Activated gamma-delta T cell treated with Interleukin-2 at 50 U/mL for 16 hours (primary cell): Measurements from ENCODE around the gene KCTD15.
"Not testable (repeated sequence)": the region's sequence is repeated elsewhere in the genome, so short reads cannot be mapped to it uniquely, and the experiment has no call there.

ENCODE experiments used
- DNase-seq: peaks from one replicate; pipeline ENCODE4 v3.0.0-alpha.2; 2020

KCTD15 gene

GRCh38 chr19:33815380-33816340 lies 19.0 kb downstream of the KCTD15 start:
- no peak for DNase-seq

DNA sequence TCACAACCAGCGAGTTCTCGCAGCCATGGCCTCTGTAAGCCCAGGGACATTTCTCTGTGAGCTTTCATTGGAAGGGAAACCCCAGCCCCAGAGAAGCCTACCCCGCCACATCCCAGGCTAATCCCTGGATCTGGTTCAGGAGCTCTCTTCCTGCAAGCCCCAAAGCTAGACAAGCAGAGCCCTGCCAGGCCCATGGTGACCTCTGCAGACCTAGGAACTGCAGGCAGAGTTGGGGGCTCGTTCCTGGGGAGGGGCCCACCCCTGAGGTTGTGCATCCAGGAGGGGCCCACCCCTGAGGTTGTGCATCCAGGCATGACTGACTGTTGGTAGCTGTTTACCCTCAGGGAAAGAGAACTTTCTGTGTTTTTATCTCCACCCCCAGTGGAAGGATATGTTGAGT lies 21.7 kb downstream of the KCTD15 start:
- DNase-seq = no peak

- not testable (repeated sequence) for DNase-seq
Observed at GRCh38 chr19:33819078-33819477, 22.4 kb downstream of the KCTD15 start.

- no peak for DNase-seq
Observed at GRCh38 chr19:33819506-33819879, 22.8 kb downstream of the KCTD15 start.

GRCh38 chr19:33819880-33820781 lies 23.5 kb downstream of the KCTD15 start:
- DNase-seq = peak; percentile 13

GRCh38 chr19:33821871-33822270 lies 25.2 kb downstream of the KCTD15 start:
- no peak for DNase-seq

DNA sequence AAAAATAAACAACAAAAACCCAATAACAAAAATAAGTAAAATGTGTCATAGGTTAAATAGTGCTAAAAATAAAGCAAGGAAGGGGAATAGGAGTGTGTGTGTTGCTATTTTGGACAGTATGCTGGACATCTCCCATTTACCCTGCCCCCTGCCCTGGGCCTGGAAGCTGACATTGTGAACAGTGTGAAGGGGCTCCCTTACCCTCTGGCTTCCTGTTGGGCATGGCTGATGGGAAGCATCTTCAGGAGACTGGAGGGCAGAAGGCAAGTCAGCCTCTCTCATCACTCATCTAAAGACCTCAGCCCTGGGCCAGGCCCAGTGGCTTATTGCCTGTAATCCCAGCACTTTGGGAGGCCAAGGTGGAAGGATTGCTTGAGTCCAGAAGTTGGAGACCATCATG lies 26.7 kb downstream of the KCTD15 start:
- no peak for DNase-seq

- no peak for DNase-seq
Observed at GRCh38 chr19:33825556-33825955, 28.9 kb downstream of the KCTD15 start.

DNA sequence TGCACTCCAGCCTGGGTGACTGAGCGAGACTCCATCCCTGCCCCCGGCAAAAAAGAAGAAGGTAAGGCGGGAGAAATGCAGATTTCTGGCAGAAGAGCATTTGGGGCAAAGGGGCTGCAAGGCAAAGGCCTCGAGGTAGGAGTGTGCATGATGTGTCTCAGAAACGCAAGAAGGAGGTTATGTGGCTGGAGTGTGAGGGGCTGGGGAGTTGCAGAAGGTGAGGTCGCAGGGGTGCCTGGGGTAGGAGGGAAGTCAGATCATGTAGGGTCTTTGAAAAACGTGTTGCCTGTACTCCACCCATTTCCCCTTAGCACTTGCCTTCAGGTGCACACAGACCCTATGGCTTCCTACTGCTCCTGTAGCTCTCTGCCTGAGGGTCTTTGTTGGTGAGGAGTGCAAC lies 29.9 kb downstream of the KCTD15 start:
- no peak for DNase-seq

DNA sequence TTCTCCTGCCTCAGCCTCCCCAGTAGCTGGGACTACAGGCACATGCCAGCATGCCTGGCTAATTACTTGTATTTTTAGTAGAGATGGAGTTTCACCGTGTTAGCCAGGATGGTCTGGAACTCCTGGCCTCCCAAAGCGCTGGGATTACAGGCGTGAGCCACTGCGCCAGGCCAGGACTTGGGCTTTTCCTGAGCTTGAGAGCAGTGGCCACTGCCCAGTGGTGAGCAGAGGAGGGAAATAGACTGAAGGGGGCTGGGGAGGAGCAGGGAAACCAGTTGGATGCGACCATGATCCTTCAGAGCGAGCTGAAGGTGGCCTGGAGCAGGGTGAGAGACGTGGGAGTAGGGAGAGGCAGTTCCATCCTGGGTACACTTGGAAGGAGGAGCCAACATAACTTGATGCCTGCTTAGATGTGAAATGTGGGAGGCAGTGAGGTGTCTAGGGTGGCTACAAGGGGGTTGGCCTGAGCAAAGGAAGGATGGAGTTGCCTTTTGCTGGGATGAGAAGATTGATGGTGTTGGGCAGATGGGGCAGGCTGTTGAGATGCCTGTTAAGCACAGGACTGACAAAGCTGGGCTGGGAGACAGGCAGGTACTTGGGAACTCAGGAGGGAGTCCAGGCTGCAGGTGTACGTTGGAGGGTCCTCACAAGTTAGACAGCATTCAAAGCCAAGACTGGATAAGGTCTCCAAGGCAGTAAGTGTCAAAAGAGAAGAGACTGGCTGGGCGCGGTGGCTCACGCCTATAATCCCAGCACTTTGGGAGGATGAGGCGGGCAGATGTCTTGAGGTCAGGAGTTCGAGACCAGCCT lies 31.8 kb downstream of the KCTD15 start:
- DNase-seq = no peak

GRCh38 chr19:33830264-33830663 lies 33.6 kb downstream of the KCTD15 start:
- DNase-seq = no peak

DNA sequence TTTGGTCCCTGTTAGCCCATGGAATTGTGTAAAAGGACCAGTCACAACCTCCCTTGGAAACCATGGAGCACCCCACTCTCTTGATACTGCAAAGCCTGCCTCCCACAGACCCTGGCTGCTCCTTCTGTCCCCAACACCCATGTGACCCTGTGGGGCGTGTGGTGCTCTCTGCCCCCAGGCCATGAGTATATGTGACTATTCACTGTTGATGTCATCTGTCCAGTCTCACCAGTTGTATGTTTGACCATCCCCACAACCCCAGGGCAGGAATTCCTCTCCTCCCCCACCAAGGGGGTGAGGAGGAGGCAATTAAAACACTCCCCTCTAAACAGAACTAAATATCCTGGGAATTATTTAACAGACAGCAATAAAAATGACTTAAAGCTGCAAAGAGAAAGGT lies 35.2 kb downstream of the KCTD15 start:
- no peak for DNase-seq

GRCh38 chr19:33832633-33833032 lies 36.0 kb downstream of the KCTD15 start:
- DNase-seq = no peak

GRCh38 chr19:33840382-33840781 lies 43.7 kb downstream of the KCTD15 start:
- no peak for DNase-seq

DNA sequence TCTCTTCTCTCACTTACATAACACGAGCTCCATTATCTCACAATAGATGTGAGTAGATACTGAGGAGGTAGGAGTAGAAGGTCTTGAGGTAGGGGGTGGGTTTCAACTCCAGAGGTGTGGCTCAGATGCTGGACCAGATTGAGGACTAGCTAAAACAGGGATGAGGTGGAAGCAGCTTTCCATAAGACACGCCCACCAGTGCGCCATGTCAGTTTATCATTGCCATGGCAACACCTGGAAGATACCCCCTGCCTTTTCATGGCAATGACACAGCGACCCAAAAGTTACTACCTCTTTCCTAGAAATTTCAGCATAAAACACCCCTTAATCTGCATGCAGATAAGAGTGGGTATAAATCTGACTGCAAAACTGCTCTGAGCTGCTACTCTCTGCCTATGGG lies 44.1 kb downstream of the KCTD15 start:
- DNase-seq = no peak

GRCh38 chr19:33841685-33842084 lies 45.0 kb downstream of the KCTD15 start:
- no peak for DNase-seq

- no peak for DNase-seq
Observed at GRCh38 chr19:33844478-33844877, 47.8 kb downstream of the KCTD15 start.

- no peak for DNase-seq
Observed at GRCh38 chr19:33845498-33845897, 48.8 kb downstream of the KCTD15 start.

GRCh38 chr19:33849551-33850147 lies 53.0 kb downstream of the KCTD15 start:
- DNase-seq = no peak

- no peak for DNase-seq
Observed at GRCh38 chr19:33859016-33859415, 62.3 kb downstream of the KCTD15 start.

- DNase-seq = no peak
Observed at GRCh38 chr19:33860312-33861090, 63.8 kb downstream of the KCTD15 start.

GRCh38 chr19:33861950-33862349 lies 65.3 kb downstream of the KCTD15 start:
- no peak for DNase-seq
